GM10847 (cell line): ENCODE measurements around the gene RGS13.

Source experiments
- POLR2A ChIP-seq: IDR thresholded peaks from 2 replicates; pipeline ENCODE4 v1.6.1; 2011; ENCODE audit not compliant: insufficient read length; ENCODE audit errors: extremely low read depth

RGS13 gene

GRCh38 chr1:192635939-192636338, at the start of gene RGS13:
RGS13 (plus strand) TSS chr1:192636147; CDS start chr1:192644335, 8,188 bp downstream.
- no peak for TF ChIP-seq POLR2A

- no peak for TF ChIP-seq POLR2A
These were observed 48.3 kb upstream of the RGS13 start for GRCh38 chr1:192587386-192588266.

GRCh38 chr1:192588546-192588945, 47.4 kb upstream of the RGS13 start:
- no peak for TF ChIP-seq POLR2A

- TF ChIP-seq POLR2A = no peak
These were observed 46.1 kb upstream of the RGS13 start for GRCh38 chr1:192589813-192590212.

GRCh38 chr1:192592517-192592916, 43.4 kb upstream of the RGS13 start:
- no peak for TF ChIP-seq POLR2A

GRCh38 chr1:192592981-192593708, 42.8 kb upstream of the RGS13 start:
- no peak for TF ChIP-seq POLR2A

- no peak for TF ChIP-seq POLR2A
These were observed 40.6 kb upstream of the RGS13 start for GRCh38 chr1:192595299-192595698.

GRCh38 chr1:192598589-192598988, 37.4 kb upstream of the RGS13 start:
- TF ChIP-seq POLR2A = no peak

GRCh38 chr1:192600275-192600674, 35.7 kb upstream of the RGS13 start:
- no peak for TF ChIP-seq POLR2A

GRCh38 chr1:192601143-192601542, 34.8 kb upstream of the RGS13 start:
- TF ChIP-seq POLR2A = no peak

GRCh38 chr1:192601567-192601966, 34.4 kb upstream of the RGS13 start:
- TF ChIP-seq POLR2A = no peak

- no peak for TF ChIP-seq POLR2A
These were observed 33.2 kb upstream of the RGS13 start for GRCh38 chr1:192602757-192603156.

- no peak for TF ChIP-seq POLR2A
These were observed 32.6 kb upstream of the RGS13 start for GRCh38 chr1:192603218-192603787.

GRCh38 chr1:192604979-192605620, 30.8 kb upstream of the RGS13 start:
- no peak for TF ChIP-seq POLR2A

GRCh38 chr1:192608671-192609070, 27.3 kb upstream of the RGS13 start:
- TF ChIP-seq POLR2A = no peak
